ENCODE measurements around the gene SCYL2.

The SCYL2 gene

DNA sequence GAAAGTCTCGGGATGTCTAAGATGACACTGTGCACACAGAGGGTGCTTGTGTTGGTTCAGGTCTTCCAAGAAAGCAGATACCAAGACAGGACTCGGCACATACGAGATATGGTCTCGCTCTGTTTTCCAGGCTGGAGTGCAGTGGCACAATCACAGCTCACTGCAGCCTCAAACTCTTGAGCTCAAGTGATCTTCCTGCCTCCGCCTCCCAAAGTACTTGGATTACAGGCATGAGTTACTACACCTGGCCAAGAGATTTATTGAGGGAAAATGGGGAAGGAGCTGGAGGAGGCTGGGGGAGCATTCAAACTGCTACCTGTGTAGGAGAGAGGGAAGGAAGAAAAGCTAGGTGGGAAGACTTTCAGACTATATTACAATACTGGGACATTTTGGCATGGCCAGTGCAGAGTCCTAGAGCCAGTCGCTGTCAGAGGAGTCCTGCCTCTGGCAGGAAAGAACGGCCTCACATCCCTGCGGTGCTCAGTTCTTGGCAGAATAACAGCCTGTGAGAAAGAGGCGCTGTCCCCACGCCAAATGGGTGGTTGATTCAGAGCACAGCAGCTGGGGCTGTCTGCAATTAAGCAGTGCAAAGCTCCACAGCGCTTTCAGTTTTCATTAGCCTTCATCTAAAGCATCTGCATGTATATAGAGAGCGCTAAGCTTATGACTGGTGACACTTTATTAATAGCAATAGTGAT is 108.2 kb downstream of the SCYL2 start:
- DNase-seq (ENCODE audit: low read depth): peak; percentile 16

DNA sequence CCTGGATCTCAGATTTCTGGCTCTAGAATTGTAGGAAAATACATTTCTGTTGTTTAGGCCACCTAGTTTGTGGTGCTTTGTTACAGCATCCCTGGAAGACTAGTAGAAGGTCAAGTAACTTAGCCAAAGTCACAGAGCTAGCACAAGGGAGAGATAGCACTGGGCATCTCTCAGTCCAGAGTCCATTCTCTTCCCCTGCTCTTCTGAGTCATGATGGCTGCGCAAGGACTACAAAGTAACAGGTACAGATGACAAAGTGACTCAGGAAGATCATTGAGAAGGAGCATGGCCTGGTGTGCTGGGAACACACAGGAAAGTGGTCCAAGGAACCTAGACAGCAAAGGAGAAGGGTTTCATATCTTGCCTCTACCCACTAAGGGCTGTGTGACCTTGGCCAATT is 109.2 kb downstream of the SCYL2 start:
- no peak for DNase-seq (ENCODE audit: low read depth)

DNA sequence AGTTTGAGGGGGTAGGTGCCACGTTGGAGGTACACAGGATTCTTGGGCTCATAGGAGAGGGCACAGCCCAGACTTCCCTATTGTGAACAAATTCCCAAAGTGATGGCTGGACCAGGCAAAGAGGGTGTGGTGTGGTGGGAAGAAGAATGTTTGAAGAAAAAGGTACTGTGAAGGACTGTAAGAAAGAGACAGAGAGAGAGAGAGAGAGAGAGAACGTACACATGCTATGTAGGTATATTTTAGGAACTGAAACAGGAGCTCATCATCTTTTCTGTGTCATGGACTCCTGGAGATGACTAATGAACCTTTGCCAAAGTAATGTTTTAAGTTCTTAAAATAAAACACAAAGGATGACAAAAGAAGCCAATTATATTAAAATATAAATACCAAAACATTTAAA is 114.4 kb downstream of the SCYL2 start:
- DNase-seq (ENCODE audit: low read depth): no peak

DNA sequence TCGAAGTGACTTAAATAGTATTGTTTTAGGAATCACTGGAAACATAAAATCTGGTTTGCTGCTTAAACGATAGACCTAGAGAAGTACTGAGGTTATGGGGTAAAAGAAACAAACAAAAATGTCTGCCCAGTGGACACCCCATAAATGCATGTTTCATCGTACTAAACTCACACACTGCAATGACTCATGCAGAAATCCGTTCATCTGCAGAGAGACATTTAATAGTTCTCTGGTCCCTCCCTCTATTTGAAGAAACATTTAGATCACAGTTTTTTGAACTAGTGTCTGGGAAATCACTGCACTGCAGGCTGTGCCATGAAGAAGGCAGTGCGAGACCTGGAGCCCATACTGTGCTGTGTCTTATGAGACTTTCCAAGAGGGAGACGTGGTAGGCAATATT is 115.4 kb downstream of the SCYL2 start:
- peak; percentile 38 for DNase-seq (ENCODE audit: low read depth)

- DNase-seq (ENCODE audit: low read depth): no peak
Measured at GRCh38 chr12:100383586-100384558, 116.9 kb downstream of the SCYL2 start.

GRCh38 chr12:100384559-100384935 is 117.6 kb downstream of the SCYL2 start:
- no peak for DNase-seq (ENCODE audit: low read depth)

DNA sequence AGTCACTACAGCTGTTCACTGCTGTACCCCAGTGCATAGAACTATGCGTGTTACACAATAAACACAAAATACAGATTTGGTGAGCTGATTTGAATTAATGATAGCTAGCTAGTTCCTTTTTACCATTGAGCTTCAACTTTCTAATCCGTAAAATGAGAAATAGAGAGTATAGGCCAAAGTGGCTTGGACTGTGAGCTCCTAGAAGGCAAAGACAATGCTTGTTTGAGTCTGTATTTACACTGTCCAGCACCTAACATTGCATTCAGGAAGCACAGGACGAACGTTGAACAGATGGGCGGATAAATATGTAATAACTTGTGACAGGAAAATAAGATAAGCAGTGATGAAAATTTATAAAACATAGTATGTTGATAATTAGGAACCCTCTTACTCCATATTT is 121.4 kb downstream of the SCYL2 start:
- DNase-seq (ENCODE audit: low read depth): no peak
